NCI-H748 treated with DMSO at 0.1 percent for 48 hours (cell line): Measurements from ENCODE around the gene LPCAT2.

Source experiments
- DNase-seq: peaks from one replicate; lab custom pipeline; 2025; lab: John Stamatoyannopoulos, UW

The LPCAT2 gene

GRCh38 chr16:55480228-55480655, 28.6 kb upstream of the LPCAT2 start:
- no peak for DNase-seq

GRCh38 chr16:55481023-55481422, 27.8 kb upstream of the LPCAT2 start:
- DNase-seq: no peak

- DNase-seq: no peak
Observed at GRCh38 chr16:55482056-55482455, 26.8 kb upstream of the LPCAT2 start.

- DNase-seq: no peak
Observed at GRCh38 chr16:55487048-55487803, 21.6 kb upstream of the LPCAT2 start.

- DNase-seq: no peak
Observed at GRCh38 chr16:55488306-55488705, 20.6 kb upstream of the LPCAT2 start.

- no peak for DNase-seq
Observed at GRCh38 chr16:55489119-55489955, 19.5 kb upstream of the LPCAT2 start.

GRCh38 chr16:55489956-55490265, 19.0 kb upstream of the LPCAT2 start:
- no peak for DNase-seq

GRCh38 chr16:55490301-55490700, 18.6 kb upstream of the LPCAT2 start:
- no peak for DNase-seq

GRCh38 chr16:55491691-55492090, 17.2 kb upstream of the LPCAT2 start:
- DNase-seq: no peak

- no peak for DNase-seq
Observed at GRCh38 chr16:55492756-55493380, 16.0 kb upstream of the LPCAT2 start.

- DNase-seq: no peak
Observed at GRCh38 chr16:55494994-55495421, 13.9 kb upstream of the LPCAT2 start.

GRCh38 chr16:55495616-55496289, 13.1 kb upstream of the LPCAT2 start:
- no peak for DNase-seq

GRCh38 chr16:55496509-55497145, 12.2 kb upstream of the LPCAT2 start:
- no peak for DNase-seq

GRCh38 chr16:55497558-55497957, 11.3 kb upstream of the LPCAT2 start:
- no peak for DNase-seq

GRCh38 chr16:55498101-55498500, 10.8 kb upstream of the LPCAT2 start:
- DNase-seq: no peak

- no peak for DNase-seq
Observed at GRCh38 chr16:55499281-55499680, 9.6 kb upstream of the LPCAT2 start.

- DNase-seq: no peak
Observed at GRCh38 chr16:55499951-55500529, 8.8 kb upstream of the LPCAT2 start.

GRCh38 chr16:55500530-55501011, 8.3 kb upstream of the LPCAT2 start:
- DNase-seq: no peak

GRCh38 chr16:55501549-55502322, 7.1 kb upstream of the LPCAT2 start:
- no peak for DNase-seq

- no peak for DNase-seq
Observed at GRCh38 chr16:55502801-55503366, 6.0 kb upstream of the LPCAT2 start.
